Measurements from ENCODE around the gene PDZD11.
"Not testable (repeated sequence)": the region's sequence is repeated elsewhere in the genome, so short reads cannot be mapped to it uniquely, and the experiment has no call there.

Gene PDZD11

GRCh38 chrX:70289793-70290770, at the start of gene PDZD11, which contains the start of gene KIF4A:
TSS of gene PDZD11 (minus strand) at chrX:70289927. CDS start at chrX:70289341, 586 bp downstream.
TSS of gene KIF4A (plus strand) at chrX:70290104. CDS start at chrX:70290459, 355 bp downstream.
- DNase-seq (ENCODE audit: low spot score), result peak; percentile 70

GRCh38 chrX:70338290-70338689, 48.6 kb upstream of the PDZD11 start:
- DNase-seq (ENCODE audit: low spot score), result no peak

- no peak for DNase-seq (ENCODE audit: low spot score)
Observed at GRCh38 chrX:70336767-70337166, 47.0 kb upstream of the PDZD11 start.

- no peak for DNase-seq (ENCODE audit: low spot score)
Observed at GRCh38 chrX:70332600-70332999, 42.9 kb upstream of the PDZD11 start.

GRCh38 chrX:70331161-70331560, 41.4 kb upstream of the PDZD11 start:
- DNase-seq (ENCODE audit: low spot score), result no peak

GRCh38 chrX:70324326-70324725, 34.6 kb upstream of the PDZD11 start:
- DNase-seq (ENCODE audit: low spot score), result no peak

GRCh38 chrX:70323628-70324027, 33.9 kb upstream of the PDZD11 start:
- not testable (repeated sequence) for DNase-seq (ENCODE audit: low spot score)

- no peak for DNase-seq (ENCODE audit: low spot score)
Observed at GRCh38 chrX:70322784-70323183, 33.1 kb upstream of the PDZD11 start.

- no peak for DNase-seq (ENCODE audit: low spot score)
Observed at GRCh38 chrX:70313503-70313902, 23.8 kb upstream of the PDZD11 start.

GRCh38 chrX:70301716-70302115, 12.0 kb upstream of the PDZD11 start:
- peak; percentile 12 for DNase-seq (ENCODE audit: low spot score)

- no peak for DNase-seq (ENCODE audit: low spot score)
Observed at GRCh38 chrX:70293621-70294020, 3.9 kb upstream of the PDZD11 start.

GRCh38 chrX:70292788-70293187, 3.1 kb upstream of the PDZD11 start:
- no peak for DNase-seq (ENCODE audit: low spot score)

GRCh38 chrX:70289168-70289792, 447 bp downstream of the PDZD11 start:
- no peak for DNase-seq (ENCODE audit: low spot score)

GRCh38 chrX:70281951-70282350, 7.8 kb downstream of the PDZD11 start, which contains the start of gene RAB41:
TSS of gene RAB41 (plus strand) at chrX:70282172. CDS start at chrX:70282218, 46 bp downstream.
- DNase-seq (ENCODE audit: low spot score), result no peak

- no peak for DNase-seq (ENCODE audit: low spot score)
Observed at GRCh38 chrX:70280573-70280972, 9.2 kb downstream of the PDZD11 start.

GRCh38 chrX:70279081-70279480, 10.6 kb downstream of the PDZD11 start:
- DNase-seq (ENCODE audit: low spot score), result no peak

GRCh38 chrX:70274029-70274428, 15.7 kb downstream of the PDZD11 start:
- DNase-seq (ENCODE audit: low spot score), result not testable (repeated sequence)

- DNase-seq (ENCODE audit: low spot score), result no peak
Observed at GRCh38 chrX:70268034-70268433, 21.7 kb downstream of the PDZD11 start, which contains the start of gene ARR3. TSS of gene ARR3 (plus strand) at chrX:70268334. CDS start at chrX:70269386, 1,052 bp downstream.

- no peak for DNase-seq (ENCODE audit: low spot score)
Observed at GRCh38 chrX:70264784-70265183, 24.9 kb downstream of the PDZD11 start.

- peak; percentile 26 for DNase-seq (ENCODE audit: low spot score)
Observed at GRCh38 chrX:70262952-70263567, 26.7 kb downstream of the PDZD11 start.

GRCh38 chrX:70260104-70260503, 29.6 kb downstream of the PDZD11 start, which contains the start of gene P2RY4:
TSS of gene P2RY4 (minus strand) at chrX:70260204. CDS start at chrX:70259624, 580 bp downstream.
- no peak for DNase-seq (ENCODE audit: low spot score)

Measured in kidney capillary endothelial cell (primary cell).